ENCODE results near the gene JARID2.
A peak's percentile ranks its signal among the peaks of the same experiment; 100 is the strongest.

The JARID2 gene

GRCh38 chr6:15245361-15246216 lies at the start of gene JARID2 (continued):
- TF ChIP-seq ZNF433 (tag by site-specific recombination; IDR thresholded peaks at IDR 0.05; ENCODE audit: low read depth) = no peak
- TF ChIP-seq ZNF214 (tag by site-specific recombination; IDR thresholded peaks at IDR 0.05; ENCODE audit: borderline replicate concordance) = no peak
- 0 out of 2 replicates have a peak, but pooled peaks have one; percentile 7 for TF ChIP-seq ZNF623 (tag by site-specific recombination; IDR thresholded peaks at IDR 0.05)
- no peak for TF ChIP-seq ZNF169 (tag by site-specific recombination; IDR thresholded peaks at IDR 0.05)
- no peak; the same call in 1 of the 2 replicates for TF ChIP-seq ZFP37 (tag by site-specific recombination; IDR thresholded peaks at IDR 0.05)
- peak; percentile 6; the same call in 1 of the 2 replicates for TF ChIP-seq ZBTB44 (tag by site-specific recombination; IDR thresholded peaks at IDR 0.05)
- peak; percentile 96 for TF ChIP-seq SP3 (tag by site-specific recombination; IDR thresholded peaks at IDR 0.05)
- no peak for TF ChIP-seq TCF7L2 (IDR thresholded peaks at IDR 0.05; ENCODE audit: borderline replicate concordance, low read depth, low read length)
- TF ChIP-seq, protein P1, sequence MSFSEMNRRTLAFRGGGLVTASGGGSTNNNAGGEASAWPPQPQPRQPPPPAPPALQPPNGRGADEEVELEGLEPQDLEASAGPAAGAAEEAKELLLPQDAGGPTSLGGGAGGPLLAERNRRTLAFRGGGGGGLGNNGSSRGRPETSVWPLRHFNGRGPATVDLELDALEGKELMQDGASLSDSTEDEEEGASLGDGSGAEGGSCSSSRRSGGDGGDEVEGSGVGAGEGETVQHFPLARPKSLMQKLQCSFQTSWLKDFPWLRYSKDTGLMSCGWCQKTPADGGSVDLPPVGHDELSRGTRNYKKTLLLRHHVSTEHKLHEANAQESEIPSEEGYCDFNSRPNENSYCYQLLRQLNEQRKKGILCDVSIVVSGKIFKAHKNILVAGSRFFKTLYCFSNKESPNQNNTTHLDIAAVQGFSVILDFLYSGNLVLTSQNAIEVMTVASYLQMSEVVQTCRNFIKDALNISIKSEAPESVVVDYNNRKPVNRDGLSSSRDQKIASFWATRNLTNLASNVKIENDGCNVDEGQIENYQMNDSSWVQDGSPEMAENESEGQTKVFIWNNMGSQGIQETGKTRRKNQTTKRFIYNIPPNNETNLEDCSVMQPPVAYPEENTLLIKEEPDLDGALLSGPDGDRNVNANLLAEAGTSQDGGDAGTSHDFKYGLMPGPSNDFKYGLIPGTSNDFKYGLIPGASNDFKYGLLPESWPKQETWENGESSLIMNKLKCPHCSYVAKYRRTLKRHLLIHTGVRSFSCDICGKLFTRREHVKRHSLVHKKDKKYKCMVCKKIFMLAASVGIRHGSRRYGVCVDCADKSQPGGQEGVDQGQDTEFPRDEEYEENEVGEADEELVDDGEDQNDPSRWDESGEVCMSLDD (tag by site-specific recombination; IDR thresholded peaks at IDR 0.05) = peak; percentile 94
- TF ChIP-seq GLIS2 (tag by site-specific recombination; IDR thresholded peaks at IDR 0.05) = peak; percentile 96
- TF ChIP-seq PRDM1 (tag by site-specific recombination; IDR thresholded peaks at IDR 0.05) = peak; percentile 65; the same call in 1 of the 2 replicates
- no peak for TF ChIP-seq ZNF585B (tag by site-specific recombination; IDR thresholded peaks at IDR 0.05)
- TF ChIP-seq ZNF707 (tag by site-specific recombination; IDR thresholded peaks at IDR 0.05) = no peak
- peak; percentile 44 for TF ChIP-seq ZNF391 (tag by site-specific recombination; IDR thresholded peaks at IDR 0.05; ENCODE audit: borderline replicate concordance, low read depth)
- TF ChIP-seq HOXD13 (CRISPR knock-in tag; IDR thresholded peaks at IDR 0.05; ENCODE audit: borderline replicate concordance) = no peak
- no peak for TF ChIP-seq ZNF112 (tag by site-specific recombination; IDR thresholded peaks at IDR 0.05)
- no peak for TF ChIP-seq SCRT2 (tag by site-specific recombination; IDR thresholded peaks at IDR 0.05)
- TF ChIP-seq ZNF624 (tag by site-specific recombination; IDR thresholded peaks at IDR 0.05) = no peak
- no peak; the same call in 1 of the 2 replicates for TF ChIP-seq OSR2 (tag by site-specific recombination; IDR thresholded peaks at IDR 0.05)
- TF ChIP-seq TRIM28 (IDR thresholded peaks at IDR 0.05; ENCODE audit: borderline replicate concordance, low read length) = no peak
- TF ChIP-seq ZNF202 (tag by site-specific recombination; IDR thresholded peaks at IDR 0.05; ENCODE audit: borderline replicate concordance) = no peak
- TF ChIP-seq ZNF302 (tag by site-specific recombination; IDR thresholded peaks at IDR 0.05; ENCODE audit: low read depth) = no peak
- TF ChIP-seq ZNF132 (tag by site-specific recombination; IDR thresholded peaks at IDR 0.05; ENCODE audit: borderline replicate concordance) = no peak
- TF ChIP-seq ZNF24 (tag by site-specific recombination; IDR thresholded peaks at IDR 0.05) = no peak
- TF ChIP-seq ATF2 (tag by site-specific recombination; IDR thresholded peaks at IDR 0.05; ENCODE audit: low read depth) = no peak
- TF ChIP-seq SETDB1 (IDR thresholded peaks at IDR 0.05; ENCODE audit: insufficient read length, low read length) = no peak
- TF ChIP-seq ZNF596 (tag by site-specific recombination; IDR thresholded peaks at IDR 0.05) = no peak
- no peak for TF ChIP-seq ZNF223 (tag by site-specific recombination; IDR thresholded peaks at IDR 0.05)
- TF ChIP-seq ZNF529 (tag by site-specific recombination; IDR thresholded peaks at IDR 0.05; ENCODE audit: insufficient replicate concordance) = no peak
- 0 out of 2 replicates have a peak, but pooled peaks have one; percentile 17 for TF ChIP-seq KLF1 (tag by site-specific recombination; IDR thresholded peaks at IDR 0.05)
- TF ChIP-seq, protein P2, sequence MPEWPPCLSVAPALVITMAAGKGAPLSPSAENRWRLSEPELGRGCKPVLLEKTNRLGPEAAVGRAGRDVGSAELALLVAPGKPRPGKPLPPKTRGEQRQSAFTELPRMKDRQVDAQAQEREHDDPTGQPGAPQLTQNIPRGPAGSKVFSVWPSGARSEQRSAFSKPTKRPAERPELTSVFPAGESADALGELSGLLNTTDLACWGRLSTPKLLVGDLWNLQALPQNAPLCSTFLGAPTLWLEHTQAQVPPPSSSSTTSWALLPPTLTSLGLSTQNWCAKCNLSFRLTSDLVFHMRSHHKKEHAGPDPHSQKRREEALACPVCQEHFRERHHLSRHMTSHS (tag by site-specific recombination; IDR thresholded peaks at IDR 0.05) = no peak
- no peak for TF ChIP-seq ZNF654 (tag by site-specific recombination; IDR thresholded peaks at IDR 0.05; ENCODE audit: low read depth)
- TF ChIP-seq GLI2 (tag by site-specific recombination; IDR thresholded peaks at IDR 0.05; ENCODE audit: borderline replicate concordance, low read depth) = no peak
